Ectodermal cell (in vitro differentiated cells): ENCODE data around the gene MIA.

Experiments used
- H3K27ac ChIP-seq: 2 replicates; pipeline ENCODE4 v1.7.0; 2013; ENCODE audit warnings: mild to moderate bottlenecking, low read depth, low read length; ENCODE audit not compliant: insufficient read depth, poor library complexity, severe bottlenecking
- H3K27me3 ChIP-seq: 2 replicates; pipeline ENCODE4 v1.7.0; 2013; ENCODE audit warnings: mild to moderate bottlenecking, low read length; ENCODE audit not compliant: insufficient read depth, control insufficient read depth, poor library complexity, severe bottlenecking
- H3K36me3 ChIP-seq: one replicate; pipeline ENCODE4 v1.7.0; 2013; ENCODE audit warnings: low read length; ENCODE audit not compliant: control insufficient read depth, insufficient read depth
- H3K4me1 ChIP-seq: one replicate; pipeline ENCODE4 v1.7.0; 2013; ENCODE audit warnings: low read length; ENCODE audit not compliant: control insufficient read depth, insufficient read depth
- H3K4me3 ChIP-seq: 2 replicates; pipeline ENCODE4 v1.7.0; 2013; ENCODE audit warnings: low read depth, low read length, control low read depth; ENCODE audit not compliant: insufficient read depth
- H3K9me3 ChIP-seq: 2 replicates; pipeline ENCODE4 v1.7.0; 2013; ENCODE audit warnings: mild to moderate bottlenecking, low read length, moderate library complexity; ENCODE audit not compliant: control insufficient read depth
- WGBS, 2 experiments: methylation state at CpG; one replicate each; pipeline ENCODE4 v1.1.7; 2013; ENCODE audit warnings: missing lambda C conversion rate in 2 of 2; 5-methylcytosine and 5-hydroxymethylcytosine counted together

The MIA gene

GRCh38 chr19:40797166-40797962 lies 22.0 kb downstream of the MIA start:
- Histone ChIP-seq H3K9me3 (no peaks in the 10 kb centered on the region), H3K36me3 (peaks cover 7% of the 10 kb centered on the region), H3K4me3 (peak overlapping the region; percentile 53), H3K27me3 (no peaks in the 10 kb centered on the region), H3K27ac (no peak overlapping the region), H3K4me1 (peaks cover 21% of the 10 kb centered on the region)
- 92 to 93% methylated on average over 14 of the region's 14 CpGs for WGBS, 2 experiments

GRCh38 chr19:40797963-40798682 lies 22.8 kb downstream of the MIA start:
- Histone ChIP-seq H3K36me3 (peaks cover 7% of the 10 kb centered on the region), H3K9me3 (no peaks in the 10 kb centered on the region), H3K27ac (peak overlapping the region; percentile 88), H3K27me3 (no peaks in the 10 kb centered on the region), H3K4me1 (peaks cover 27% of the 10 kb centered on the region), H3K4me3 (peak overlapping the region; percentile 53)
- 11 to 13% methylated on average over 28 of the region's 28 CpGs for WGBS, 2 experiments

GRCh38 chr19:40798683-40799557 lies 23.6 kb downstream of the MIA start, which contains the start of gene EGLN2:
Gene EGLN2 (plus strand): TSS chr19:40799191. CDS start chr19:40800573, 1,382 bp downstream.
- H3K27ac ChIP-seq: peak within 1 kb of the TSS; percentile 88
- H3K27me3 ChIP-seq: no peaks in the 10 kb centered on the region
- H3K4me1 ChIP-seq: peaks cover 33% of the 10 kb centered on the region
- H3K9me3 ChIP-seq: no peaks in the 10 kb centered on the region
- peak within 1 kb of the TSS; percentile 87 for H3K4me3 ChIP-seq
- 1% methylated on average over 96 to 110 of the region's 110 CpGs for WGBS, 2 experiments
- H3K36me3 ChIP-seq: peaks cover 7% of the 10 kb centered on the region

- 5 to 6% methylated on average over 40 of the region's 40 CpGs for WGBS, 2 experiments
- Histone ChIP-seq H3K27ac (no peak overlapping the region), H3K36me3 (peaks cover 7% of the 10 kb centered on the region), H3K4me1 (peaks cover 33% of the 10 kb centered on the region), H3K4me3 (peak overlapping the region; percentile 87), H3K27me3 (no peaks in the 10 kb centered on the region), H3K9me3 (no peaks in the 10 kb centered on the region)
Observed at GRCh38 chr19:40799558-40800338, 24.4 kb downstream of the MIA start.

- Histone ChIP-seq H3K27ac (no peak overlapping the region), H3K27me3 (no peaks in the 10 kb centered on the region), H3K4me1 (peaks cover 36% of the 10 kb centered on the region), H3K9me3 (no peaks in the 10 kb centered on the region), H3K4me3 (peak overlapping the region; percentile 87), H3K36me3 (peaks cover 7% of the 10 kb centered on the region)
- WGBS, 2 experiments: 93 to 94% methylated on average over 27 of the region's 27 CpGs
Observed at GRCh38 chr19:40800339-40800996, 25.1 kb downstream of the MIA start.

DNA sequence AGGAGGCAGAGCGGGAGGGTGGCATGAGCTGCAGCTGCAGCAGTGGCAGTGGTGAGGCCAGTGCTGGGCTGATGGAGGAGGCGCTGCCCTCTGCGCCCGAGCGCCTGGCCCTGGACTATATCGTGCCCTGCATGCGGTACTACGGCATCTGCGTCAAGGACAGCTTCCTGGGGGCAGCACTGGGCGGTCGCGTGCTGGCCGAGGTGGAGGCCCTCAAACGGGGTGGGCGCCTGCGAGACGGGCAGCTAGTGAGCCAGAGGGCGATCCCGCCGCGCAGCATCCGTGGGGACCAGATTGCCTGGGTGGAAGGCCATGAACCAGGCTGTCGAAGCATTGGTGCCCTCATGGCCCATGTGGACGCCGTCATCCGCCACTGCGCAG lies 25.7 kb downstream of the MIA start:
- 94 to 95% methylated on average over 27 of the region's 27 CpGs for WGBS, 2 experiments
- Histone ChIP-seq H3K27ac (no peak overlapping the region), H3K9me3 (no peaks in the 10 kb centered on the region), H3K36me3 (peaks cover 7% of the 10 kb centered on the region), H3K27me3 (no peaks in the 10 kb centered on the region), H3K4me1 (peaks cover 41% of the 10 kb centered on the region), H3K4me3 (peak overlapping the region; percentile 87)

GRCh38 chr19:40801426-40802299 lies 26.3 kb downstream of the MIA start:
- Histone ChIP-seq H3K9me3 (no peaks in the 10 kb centered on the region), H3K4me1 (peaks cover 48% of the 10 kb centered on the region), H3K4me3 (peak overlapping the region; percentile 8), H3K27me3 (no peaks in the 10 kb centered on the region), H3K36me3 (peaks cover 7% of the 10 kb centered on the region), H3K27ac (no peak overlapping the region)
- 91 to 95% methylated on average over 12 of the region's 13 CpGs for WGBS, 2 experiments

GRCh38 chr19:40802300-40803169 lies 27.2 kb downstream of the MIA start:
- no peaks in the 10 kb centered on the region for H3K9me3 ChIP-seq

More at GRCh38 chr19:40802300-40803169, 27.2 kb downstream of the MIA start:
- Histone ChIP-seq H3K4me3 (no peak overlapping the region), H3K27me3 (no peaks in the 10 kb centered on the region), H3K4me1 (peaks cover 55% of the 10 kb centered on the region), H3K36me3 (peaks cover 7% of the 10 kb centered on the region), H3K27ac (no peak overlapping the region)
- WGBS, 2 experiments: 74 to 75% methylated on average over 11 of the region's 11 CpGs
